ENCODE data around the gene DGKQ. TPM values are rescaled to one million over a fixed set of nuclear protein-coding genes. Genes with fewer than 3 reads are reported as not detected.
"Not testable (repeated sequence)": the region's sequence is repeated elsewhere in the genome, so short reads cannot be mapped to it uniquely, and the experiment has no call there.

DGKQ gene
- total RNA-seq, 2 experiments from 2014 or later = 22.9 to 27.6 TPM

DNA sequence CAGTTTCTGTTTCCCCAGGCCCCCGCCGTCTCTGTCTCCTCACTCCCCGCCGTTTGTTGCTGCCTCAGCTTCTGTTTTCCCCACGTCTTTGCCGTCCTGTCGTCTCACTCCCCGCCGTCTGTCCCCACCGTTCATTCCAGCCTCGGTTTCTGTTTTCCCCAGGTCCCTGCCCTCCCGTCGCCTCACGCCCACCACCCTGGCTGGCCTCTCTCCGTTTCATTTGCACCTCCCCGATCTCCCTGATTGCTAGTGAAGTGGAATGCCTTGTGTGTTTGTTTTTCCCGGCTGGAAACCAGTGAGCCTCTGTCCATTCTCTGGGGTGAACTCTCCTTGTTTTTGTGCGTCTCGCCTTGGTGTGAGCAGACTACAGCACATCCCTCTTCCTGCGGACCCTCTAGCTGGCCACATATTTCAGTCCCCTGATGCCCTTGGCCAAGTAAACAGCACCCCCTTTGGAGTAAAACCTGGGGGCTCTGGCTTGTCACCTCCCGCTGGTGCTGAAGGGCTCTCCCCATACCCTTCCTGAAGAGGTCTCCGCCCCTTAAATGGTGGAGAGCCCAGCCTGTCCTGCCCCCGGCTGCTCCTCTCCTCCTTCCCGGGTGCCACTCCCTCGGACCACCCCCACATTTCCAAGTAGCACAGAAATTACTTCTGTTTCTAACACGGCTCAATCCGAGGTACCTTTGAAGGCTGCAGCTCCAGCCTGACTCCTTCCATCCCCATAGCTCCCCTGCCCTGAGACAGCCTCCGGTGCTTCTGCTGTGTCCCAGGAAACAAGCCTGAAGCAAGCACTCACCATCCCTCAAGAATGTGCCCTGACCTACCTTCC lies 27.9 kb downstream of the DGKQ start:
- ATAC-seq (no peak), DNase-seq (no peak)
- Mint-ChIP-seq H3K27me3 (no peaks in the 10 kb centered on the region), H3K4me3 (no peak overlapping the region), H3K36me3 (no peaks in the 10 kb centered on the region), H3K9me3 (ENCODE audit: low read depth) (no peaks in the 10 kb centered on the region), H3K27ac (no peak overlapping the region), H3K4me1 (no peaks in the 10 kb centered on the region)
- CTCF ChIA-PET = interaction anchor here (1.6 kb wide), 1 partner anchor 15 kb away, joined by 4 read pairs; no protein-coding TSS in a partner anchor

DNA sequence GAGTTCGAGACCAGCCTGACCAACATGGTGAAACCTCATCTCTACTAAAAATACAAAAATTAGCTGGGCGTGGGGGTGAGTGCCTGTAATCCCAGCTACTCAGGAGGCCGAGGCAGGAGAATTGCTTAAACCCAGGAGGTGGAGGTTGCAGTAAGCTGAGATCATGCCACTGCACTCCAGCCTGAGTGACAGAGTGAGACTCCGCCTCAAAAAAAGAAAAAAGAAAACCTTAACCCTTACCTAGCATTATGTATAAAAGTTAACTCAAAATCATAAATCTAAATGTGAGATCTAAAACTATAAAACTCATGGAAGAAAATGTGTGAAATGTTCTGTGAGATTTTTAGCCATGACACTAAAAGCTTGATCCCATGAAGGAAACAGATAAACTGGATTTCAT lies 33.9 kb downstream of the DGKQ start:
- H3K27ac Mint-ChIP-seq; ATAC-seq; H3K36me3 Mint-ChIP-seq; H3K27me3 Mint-ChIP-seq; H3K4me3 Mint-ChIP-seq; DNase-seq; H3K9me3 Mint-ChIP-seq (ENCODE audit: low read depth); H3K4me1 Mint-ChIP-seq: not testable (repeated sequence)
- CTCF ChIA-PET = interaction anchor here (2.2 kb wide), 1 partner anchor 256 kb away, joined by 5 read pairs; no protein-coding TSS in a partner anchor

DNA sequence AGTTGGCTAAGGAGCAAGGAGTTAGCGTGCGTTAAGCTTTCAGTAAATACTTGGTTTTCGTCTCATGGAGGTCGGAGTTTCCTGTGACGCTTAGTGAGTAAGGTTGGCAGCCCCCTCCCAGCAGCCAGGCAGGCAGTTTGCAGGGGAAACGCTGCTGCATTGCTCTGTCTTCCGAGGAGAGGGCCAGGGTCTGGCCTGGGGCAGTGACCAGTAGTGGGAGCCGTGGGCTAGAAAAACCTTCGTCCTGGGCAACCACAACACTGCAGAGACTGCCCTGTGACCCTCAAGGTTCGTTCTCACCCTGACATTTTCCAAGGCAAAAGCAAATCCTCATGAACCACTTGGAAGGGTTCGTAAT lies 40.7 kb downstream of the DGKQ start:
- Mint-ChIP-seq H3K27ac (peak overlapping the region; percentile 97), H3K4me1 (peaks cover 41% of the 10 kb centered on the region), H3K27me3 (no peaks in the 10 kb centered on the region), H3K4me3 (peak overlapping the region; percentile 97), H3K9me3 (ENCODE audit: low read depth) (no peaks in the 10 kb centered on the region), H3K36me3 (peaks cover 3% of the 10 kb centered on the region)
- ATAC-seq (peak; percentile 1), DNase-seq (no peak)
- CTCF ChIA-PET = interaction anchor here (0.8 to 4.0 kb wide), 6 partner anchors 54 to 220 kb away, joined by 3 to 26 read pairs (median 3); partner anchors contain the start of gene IDUA

DNA sequence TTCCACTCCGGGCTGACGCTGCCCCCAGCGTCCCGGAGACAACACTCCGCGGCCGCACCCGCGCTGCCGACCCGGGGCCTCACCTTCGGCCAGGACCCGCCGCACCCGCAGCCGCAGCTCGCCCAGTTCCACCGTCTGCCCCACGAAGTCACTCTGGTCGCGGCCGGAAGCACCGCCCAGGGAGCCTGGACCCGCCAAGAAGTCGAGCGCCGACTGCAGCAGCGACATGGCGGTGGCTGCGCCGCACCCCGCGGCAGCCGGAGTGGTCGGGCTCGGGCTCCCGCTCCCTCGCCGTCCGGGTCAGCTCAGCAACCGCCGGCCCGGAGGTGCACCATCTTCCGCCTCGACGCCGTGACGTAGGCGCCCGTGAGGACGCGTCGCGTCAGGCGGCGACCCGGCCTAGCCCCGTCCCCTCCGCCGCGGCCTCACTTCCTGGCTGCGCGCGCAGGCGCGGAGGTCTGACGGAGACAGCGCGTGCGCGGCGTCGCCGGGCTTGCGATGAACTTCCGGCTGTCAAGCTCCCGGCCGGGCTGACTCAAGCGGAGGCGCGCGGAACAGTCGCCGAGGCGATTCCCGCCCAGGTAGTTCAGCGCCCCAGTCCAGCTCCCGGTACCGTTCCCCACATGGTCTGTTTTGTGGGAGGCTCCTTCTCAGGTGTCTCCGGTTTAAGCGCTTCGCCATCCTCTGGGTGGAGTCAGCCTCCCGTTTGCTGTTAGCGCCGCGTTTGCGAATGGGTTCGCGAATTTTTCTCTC lies 41.2 kb downstream of the DGKQ start, which contains the start of the genes GAK and TMEM175:
Gene GAK, minus strand, starts transcription at position 357 of the 753 bp plus-strand sequence. Its CDS starts 129 bp downstream, at position 228.
Gene TMEM175, plus strand, starts transcription at position 501 of the 753 bp plus-strand sequence. CDS start 15,280 bp downstream, outside the sequence.
- Mint-ChIP-seq H3K27ac (peak within 1 kb of the TSS; percentile 97), H3K36me3 (peaks cover 3% of the 10 kb centered on the region), H3K4me1 (peaks cover 41% of the 10 kb centered on the region), H3K4me3 (peak within 1 kb of the TSS; percentile 97), H3K27me3 (no peaks in the 10 kb centered on the region), H3K9me3 (ENCODE audit: low read depth) (no peaks in the 10 kb centered on the region)
- CTCF ChIA-PET = interaction anchor here (0.8 to 4.0 kb wide), 5 partner anchors 54 to 219 kb away, joined by 3 to 26 read pairs (median 3); partner anchors contain the start of gene IDUA
- DNase-seq (peak; percentile 98), ATAC-seq (peak; percentile 93)

DNA sequence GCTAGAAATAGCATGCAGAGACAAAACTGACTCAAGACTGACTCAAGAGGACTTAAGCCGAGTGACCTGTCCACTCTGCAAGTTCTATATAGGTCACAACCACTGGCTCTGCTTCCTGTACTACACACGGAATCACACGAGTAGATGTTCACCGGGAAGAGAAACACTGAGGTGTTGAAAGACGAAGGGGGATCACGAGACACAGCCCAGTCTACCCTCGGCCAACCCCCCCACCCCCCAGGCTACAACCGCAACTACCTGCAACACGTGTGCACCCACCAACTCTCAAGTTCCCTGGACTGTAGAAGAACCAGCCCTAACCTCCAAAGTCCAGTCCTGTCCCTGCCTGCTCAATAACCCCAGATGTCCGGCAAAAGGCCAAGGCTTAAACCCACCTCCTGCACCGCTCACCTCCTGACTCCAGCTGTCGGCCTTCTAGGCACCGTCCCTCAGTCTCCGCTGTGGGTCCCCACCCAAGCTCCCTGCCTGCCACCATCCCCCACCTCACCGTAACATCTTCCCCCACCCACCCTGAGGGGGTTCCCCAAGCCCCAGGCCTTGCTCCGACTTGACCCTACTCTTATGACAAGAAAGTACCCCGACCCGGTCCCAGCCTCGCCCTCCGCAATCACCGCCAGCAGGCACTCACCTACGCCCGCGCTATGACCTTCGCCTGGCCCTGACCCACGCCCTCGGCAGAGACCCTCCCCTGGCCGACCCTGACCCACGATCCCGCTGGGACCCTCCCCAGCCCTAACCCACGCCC lies 42.0 kb downstream of the DGKQ start:
- CTCF ChIA-PET = interaction anchor here (1.3 to 4.0 kb wide), 6 partner anchors 13 to 370 kb away, joined by 3 to 26 read pairs (median 4); partner anchors contain the start of gene IDUA
- Mint-ChIP-seq H3K4me3 (peak overlapping the region; percentile 97), H3K27me3 (no peaks in the 10 kb centered on the region), H3K9me3 (ENCODE audit: low read depth) (no peaks in the 10 kb centered on the region), H3K4me1 (peaks cover 42% of the 10 kb centered on the region), H3K27ac (peak overlapping the region; percentile 97), H3K36me3 (peaks cover 3% of the 10 kb centered on the region)
- DNase-seq (peak; percentile 61), ATAC-seq (peak; percentile 2)

DNA sequence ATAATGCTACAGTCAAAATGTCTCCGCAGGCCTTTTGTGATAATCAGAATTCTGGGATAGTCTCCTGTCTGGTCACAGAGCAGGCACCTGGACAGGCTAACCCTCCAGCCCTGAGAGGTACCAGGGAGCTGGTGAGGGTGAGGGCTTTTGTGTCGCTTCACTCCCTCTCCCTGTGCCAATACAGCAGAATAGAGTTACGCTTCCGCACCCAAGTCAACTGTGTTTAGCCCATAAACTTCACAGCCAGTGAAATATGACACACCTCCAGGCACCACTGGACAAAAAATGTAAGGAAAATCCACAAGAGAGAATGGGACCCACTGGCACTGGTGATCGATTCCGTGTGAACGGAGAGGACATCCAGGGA lies 42.6 kb downstream of the DGKQ start:
- H3K4me3 Mint-ChIP-seq = peak overlapping the region; percentile 97
- peak overlapping the region; percentile 97 for H3K27ac Mint-ChIP-seq
- no peaks in the 10 kb centered on the region for H3K27me3 Mint-ChIP-seq
- peaks cover 44% of the 10 kb centered on the region for H3K4me1 Mint-ChIP-seq
- CTCF ChIA-PET = interaction anchor here (1.3 to 4.0 kb wide), 5 partner anchors 14 to 370 kb away, joined by 3 to 26 read pairs (median 5); partner anchors contain the start of gene IDUA
- DNase-seq (no peak), ATAC-seq (no peak)
- no peaks in the 10 kb centered on the region for H3K9me3 Mint-ChIP-seq (ENCODE audit: low read depth)
- H3K36me3 Mint-ChIP-seq = peaks cover 3% of the 10 kb centered on the region

DNA sequence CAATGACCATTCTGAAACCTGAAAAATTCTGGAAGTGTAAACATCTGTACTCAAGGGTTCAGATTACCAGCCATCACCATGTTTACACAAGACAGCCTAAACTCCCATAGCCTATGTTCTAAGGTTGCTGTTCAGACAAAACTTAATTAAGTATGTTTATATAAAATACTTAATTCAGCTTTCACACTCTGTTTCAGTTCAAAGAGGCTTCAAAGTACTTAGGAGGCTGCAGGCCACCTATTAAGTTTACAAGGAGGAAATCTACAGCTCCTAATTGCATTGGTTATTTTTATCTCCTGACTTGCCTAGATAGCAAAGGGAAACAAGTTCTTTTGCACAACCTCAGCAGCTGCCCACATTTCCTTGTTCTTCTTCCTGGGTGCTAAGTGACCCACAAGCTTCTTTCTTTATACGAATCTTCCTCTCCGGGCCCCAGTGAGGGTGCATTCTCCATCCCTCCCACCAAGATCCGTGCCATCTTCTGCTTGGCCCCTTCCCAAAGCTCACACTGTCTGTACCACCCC lies 43.3 kb downstream of the DGKQ start:
- ATAC-seq (no peak), DNase-seq (peak; percentile 57)
- peak overlapping the region; percentile 97 for H3K27ac Mint-ChIP-seq
- H3K27me3 Mint-ChIP-seq = no peaks in the 10 kb centered on the region
- peaks cover 47% of the 10 kb centered on the region for H3K4me1 Mint-ChIP-seq
- peak overlapping the region; percentile 97 for H3K4me3 Mint-ChIP-seq
- CTCF ChIA-PET = interaction anchor here (1.3 to 4.0 kb wide), 5 partner anchors 14 to 371 kb away, joined by 3 to 26 read pairs (median 5); partner anchors contain the start of gene IDUA
- H3K9me3 Mint-ChIP-seq (ENCODE audit: low read depth) = no peaks in the 10 kb centered on the region
- peaks cover 3% of the 10 kb centered on the region for H3K36me3 Mint-ChIP-seq

DNA sequence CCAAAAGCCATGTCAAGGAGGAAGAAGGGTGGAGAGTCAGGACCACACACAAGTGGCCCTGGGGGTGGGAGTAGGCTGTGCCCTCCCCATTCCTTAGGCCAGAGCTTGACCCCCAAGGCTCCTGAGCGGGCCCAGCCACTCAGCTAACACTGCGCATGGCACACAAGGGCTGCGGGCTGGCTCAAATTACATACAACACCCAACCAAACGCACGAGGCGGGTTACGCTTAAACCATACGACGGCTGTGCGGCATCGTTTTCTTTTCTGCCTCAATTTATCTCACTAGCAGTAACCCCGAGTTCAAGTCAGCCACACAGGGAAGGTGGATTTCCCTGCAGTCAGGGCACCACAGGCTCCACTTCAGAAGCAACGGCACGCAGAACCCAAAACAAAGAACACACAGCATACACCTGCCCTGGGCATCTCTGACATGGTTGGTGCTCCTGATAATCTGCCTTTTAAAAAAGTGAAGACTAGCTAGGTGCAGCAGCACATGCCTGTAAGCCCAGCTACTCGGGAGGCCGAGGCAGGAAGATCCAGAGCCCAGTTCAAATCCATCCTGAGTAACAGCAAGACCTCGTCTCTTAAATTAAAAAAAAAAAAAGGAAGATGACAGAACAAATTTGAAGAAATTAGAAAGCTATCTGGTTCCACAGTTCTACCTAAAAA lies 44.1 kb downstream of the DGKQ start:
- no peak for DNase-seq
- Mint-ChIP-seq H3K9me3 (ENCODE audit: low read depth) (no peaks in the 10 kb centered on the region), H3K27me3 (no peaks in the 10 kb centered on the region), H3K4me3 (peak overlapping the region; percentile 24), H3K27ac (peak overlapping the region; percentile 61), H3K4me1 (peaks cover 55% of the 10 kb centered on the region), H3K36me3 (peaks cover 3% of the 10 kb centered on the region)
- no peak for ATAC-seq
- CTCF ChIA-PET = interaction anchor here (2.2 to 4.0 kb wide), 2 partner anchors 57 to 339 kb away, joined by 5 to 26 read pairs; partner anchors contain the start of gene IDUA

DNA sequence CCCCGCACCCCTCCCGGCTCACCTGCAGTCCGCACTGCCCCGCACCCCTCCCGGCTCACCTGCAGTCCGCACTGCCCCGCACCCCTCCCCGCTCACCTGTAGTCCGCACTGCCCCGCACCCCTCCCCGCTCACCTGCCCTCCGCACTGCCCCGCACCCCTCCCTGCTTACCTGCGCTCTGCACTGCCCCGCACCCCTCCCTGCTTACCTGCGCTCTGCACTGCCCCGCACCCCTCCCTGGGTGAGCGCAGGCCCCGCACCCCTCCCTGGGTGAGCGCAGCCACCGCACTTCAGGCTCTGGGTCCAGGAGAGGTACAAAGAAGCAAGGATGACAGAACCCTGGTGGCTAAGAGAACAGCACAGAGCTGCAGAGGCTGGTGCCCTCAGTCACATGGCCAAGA lies 45.8 kb downstream of the DGKQ start:
- H3K4me3 Mint-ChIP-seq; H3K27me3 Mint-ChIP-seq; CTCF ChIA-PET; ATAC-seq; DNase-seq; H3K9me3 Mint-ChIP-seq (ENCODE audit: low read depth); H3K36me3 Mint-ChIP-seq; H3K27ac Mint-ChIP-seq: not testable (repeated sequence)
- H3K4me1 Mint-ChIP-seq = peaks cover 55% of the 10 kb centered on the region

DNA sequence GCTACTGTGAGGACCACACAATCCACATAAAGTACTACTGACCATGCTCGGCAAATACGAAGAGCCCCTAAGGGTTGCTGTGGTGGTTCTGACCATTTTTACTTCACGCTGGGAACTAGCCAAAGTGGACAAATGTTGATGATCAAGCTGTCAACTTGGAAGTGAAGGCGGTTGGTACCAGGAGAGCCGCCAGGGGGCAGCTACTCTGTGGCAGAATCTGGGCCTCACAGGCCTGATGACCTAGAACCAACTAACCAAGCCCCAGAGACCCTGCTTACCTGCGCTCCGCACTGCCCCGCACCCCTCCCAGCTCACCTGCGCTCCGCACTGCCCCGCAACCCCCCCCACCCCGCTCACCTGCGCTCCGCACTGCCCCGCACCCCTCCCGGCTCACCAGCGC lies 46.8 kb downstream of the DGKQ start:
- Mint-ChIP-seq H3K36me3 (peaks cover 14% of the 10 kb centered on the region), H3K9me3 (ENCODE audit: low read depth) (no peaks in the 10 kb centered on the region), H3K27me3 (no peaks in the 10 kb centered on the region), H3K4me3 (no peak overlapping the region), H3K27ac (no peak overlapping the region), H3K4me1 (peaks cover 63% of the 10 kb centered on the region)
- ATAC-seq (no peak), DNase-seq (no peak)
- CTCF ChIA-PET = no interaction called here

DNA sequence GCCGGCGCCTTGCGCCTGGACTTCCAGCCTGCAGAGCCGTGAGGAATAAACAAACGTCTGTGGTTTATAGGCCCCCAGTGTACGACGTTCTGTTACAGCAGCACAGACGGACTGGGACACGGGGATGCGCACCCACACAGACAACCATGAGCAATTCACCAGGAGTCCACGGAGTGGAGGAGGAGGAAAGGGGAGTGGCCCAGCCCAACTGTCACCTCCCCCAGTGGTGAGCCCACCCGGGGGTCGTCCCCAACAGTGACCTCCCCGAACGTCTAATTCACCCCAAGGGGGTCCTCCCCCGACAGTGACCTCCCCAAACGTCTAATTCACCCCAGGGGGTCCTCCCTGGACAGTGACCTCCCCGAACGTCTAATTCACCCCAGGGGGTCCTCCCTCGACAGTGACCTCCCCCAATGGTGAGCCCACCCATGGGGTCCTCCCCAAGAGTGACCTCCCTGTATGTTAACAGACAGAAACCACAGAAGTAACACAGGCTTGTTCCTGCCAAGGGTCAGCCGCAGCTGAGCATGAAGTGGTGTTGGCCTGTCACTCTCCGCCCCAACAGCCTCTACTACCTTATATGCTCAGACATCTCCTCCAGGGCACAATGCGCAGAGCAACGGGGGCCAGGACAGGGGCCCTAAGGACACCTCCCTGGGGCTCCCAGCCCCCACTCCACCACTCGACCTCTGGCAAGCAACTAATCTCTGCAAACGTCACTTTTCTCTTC lies 47.4 kb downstream of the DGKQ start:
- H3K36me3 Mint-ChIP-seq = peaks cover 18% of the 10 kb centered on the region
- CTCF ChIA-PET = no interaction called here
- ATAC-seq = no peak
- no peaks in the 10 kb centered on the region for H3K27me3 Mint-ChIP-seq
- H3K4me1 Mint-ChIP-seq = peaks cover 63% of the 10 kb centered on the region
- no peak overlapping the region for H3K27ac Mint-ChIP-seq
- no peaks in the 10 kb centered on the region for H3K9me3 Mint-ChIP-seq (ENCODE audit: low read depth)
- DNase-seq = no peak
- H3K4me3 Mint-ChIP-seq = no peak overlapping the region

DNA sequence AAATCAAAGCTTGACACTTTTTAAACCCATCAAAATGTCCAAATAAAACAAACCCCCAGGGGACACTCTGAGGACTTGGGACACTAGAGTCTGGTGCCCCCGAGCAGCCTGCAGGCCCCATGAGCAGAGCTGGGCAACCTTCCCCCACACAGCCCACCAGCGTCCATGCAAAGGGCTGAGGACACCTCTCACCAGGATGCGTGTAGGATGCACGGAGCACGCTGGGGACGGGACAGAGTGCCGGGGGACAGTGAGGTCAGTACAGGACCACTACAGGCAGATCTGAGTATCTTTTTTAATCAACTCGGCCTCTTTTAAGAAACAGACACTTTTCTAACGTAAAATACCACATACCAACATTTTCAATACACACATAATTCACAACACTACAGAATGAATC lies 48.2 kb downstream of the DGKQ start:
- H3K27me3 Mint-ChIP-seq = no peaks in the 10 kb centered on the region
- no peak overlapping the region for H3K27ac Mint-ChIP-seq
- DNase-seq (no peak), ATAC-seq (no peak)
- H3K9me3 Mint-ChIP-seq (ENCODE audit: low read depth) = peaks cover 1% of the 10 kb centered on the region
- CTCF ChIA-PET = no interaction called here
- H3K4me1 Mint-ChIP-seq = peaks cover 56% of the 10 kb centered on the region
- no peak overlapping the region for H3K4me3 Mint-ChIP-seq
- peaks cover 20% of the 10 kb centered on the region for H3K36me3 Mint-ChIP-seq

Data from activated CD8-positive, alpha-beta memory T cell treated with anti-CD3 and anti-CD28 coated beads, Interleukin-2, amount 10 ng/mL, durations not matched to agents 7 days and 5 days (primary cell).